ENCODE results near the gene PRDM16.

Gene PRDM16

GRCh38 chr1:3368711-3369445 is 299.9 kb downstream of the PRDM16 start:
- no peak for DNase-seq

- DNase-seq: no peak
Observed at GRCh38 chr1:3369446-3370076, 300.6 kb downstream of the PRDM16 start.

GRCh38 chr1:3370856-3371703 is 302.1 kb downstream of the PRDM16 start:
- DNase-seq: no peak

GRCh38 chr1:3372317-3372716 is 303.3 kb downstream of the PRDM16 start:
- no peak for DNase-seq

- DNase-seq: no peak
Observed at GRCh38 chr1:3373175-3373574, 304.2 kb downstream of the PRDM16 start.

GRCh38 chr1:3373700-3374405 is 304.9 kb downstream of the PRDM16 start:
- DNase-seq: no peak

GRCh38 chr1:3375245-3375644 is 306.2 kb downstream of the PRDM16 start:
- no peak for DNase-seq

- no peak for DNase-seq
Observed at GRCh38 chr1:3377166-3377565, 308.2 kb downstream of the PRDM16 start.

- no peak for DNase-seq
Observed at GRCh38 chr1:3377604-3378279, 308.7 kb downstream of the PRDM16 start.

- no peak for DNase-seq
Observed at GRCh38 chr1:3378411-3379208, 309.6 kb downstream of the PRDM16 start.

GRCh38 chr1:3379934-3380333 is 310.9 kb downstream of the PRDM16 start:
- no peak for DNase-seq

- DNase-seq: no peak
Observed at GRCh38 chr1:3380469-3380868, 311.5 kb downstream of the PRDM16 start.

GRCh38 chr1:3381901-3382300 is 312.9 kb downstream of the PRDM16 start:
- DNase-seq: no peak

GRCh38 chr1:3382326-3383057 is 313.5 kb downstream of the PRDM16 start:
- DNase-seq: no peak

GRCh38 chr1:3383679-3384078 is 314.7 kb downstream of the PRDM16 start:
- no peak for DNase-seq

GRCh38 chr1:3384407-3384806 is 315.4 kb downstream of the PRDM16 start:
- no peak for DNase-seq

- no peak for DNase-seq
Observed at GRCh38 chr1:3386205-3387002, 317.4 kb downstream of the PRDM16 start.

- no peak for DNase-seq
Observed at GRCh38 chr1:3387401-3387800, 318.4 kb downstream of the PRDM16 start.

GRCh38 chr1:3389093-3389833 is 320.3 kb downstream of the PRDM16 start:
- no peak for DNase-seq
